Subcutaneous adipose tissue (tissue), 4 donors: ENCODE results near the gene SRSF9. TPM values are rescaled to one million over a fixed set of nuclear protein-coding genes. Genes with fewer than 3 reads are reported as not detected.

Experiments used
- CTCF ChIP-seq: fragments of 450-650 bp; IDR thresholded peaks from one replicate; pipeline ENCODE4 v1.5.1; 2016; ENCODE audit warnings: low read depth, mild to moderate bottlenecking, control low read depth, antibody characterized with exemption, moderate library complexity
- total RNA-seq, 4 donors: library from RNA; depleted of rRNA; stranded (reverse); fragments of >200 nt; gene quantifications; one replicate each; pipeline ENCODE4 v1.1.0, GENCODE V29; 2016

SRSF9 gene
- total RNA-seq, 4 donors from 2014 or later, result 61.4 to 100 (median 66.0) TPM

- TF ChIP-seq CTCF, result no peak
These were observed 43.8 kb downstream of the SRSF9 start for GRCh38 chr12:120425797-120426196.

GRCh38 chr12:120422892-120423456, 46.6 kb downstream of the SRSF9 start:
- no peak for TF ChIP-seq CTCF

GRCh38 chr12:120421701-120422100, 47.8 kb downstream of the SRSF9 start:
- TF ChIP-seq CTCF, result no peak

- TF ChIP-seq CTCF, result no peak
These were observed 51.5 kb downstream of the SRSF9 start for GRCh38 chr12:120417917-120418580.

GRCh38 chr12:120416490-120417216, 52.9 kb downstream of the SRSF9 start:
- no peak for TF ChIP-seq CTCF

GRCh38 chr12:120413901-120414695, 55.5 kb downstream of the SRSF9 start:
- TF ChIP-seq CTCF, result no peak

GRCh38 chr12:120412421-120412820, 57.1 kb downstream of the SRSF9 start:
- TF ChIP-seq CTCF, result no peak
